Brain pericyte (primary cell): ENCODE data around the gene GALNT2.

Experiments
- DNase-seq: peaks from one replicate; pipeline ENCODE4 v3.0.0-alpha.2; 2012; ENCODE audit warnings: low read depth, low spot score

Gene GALNT2

DNA sequence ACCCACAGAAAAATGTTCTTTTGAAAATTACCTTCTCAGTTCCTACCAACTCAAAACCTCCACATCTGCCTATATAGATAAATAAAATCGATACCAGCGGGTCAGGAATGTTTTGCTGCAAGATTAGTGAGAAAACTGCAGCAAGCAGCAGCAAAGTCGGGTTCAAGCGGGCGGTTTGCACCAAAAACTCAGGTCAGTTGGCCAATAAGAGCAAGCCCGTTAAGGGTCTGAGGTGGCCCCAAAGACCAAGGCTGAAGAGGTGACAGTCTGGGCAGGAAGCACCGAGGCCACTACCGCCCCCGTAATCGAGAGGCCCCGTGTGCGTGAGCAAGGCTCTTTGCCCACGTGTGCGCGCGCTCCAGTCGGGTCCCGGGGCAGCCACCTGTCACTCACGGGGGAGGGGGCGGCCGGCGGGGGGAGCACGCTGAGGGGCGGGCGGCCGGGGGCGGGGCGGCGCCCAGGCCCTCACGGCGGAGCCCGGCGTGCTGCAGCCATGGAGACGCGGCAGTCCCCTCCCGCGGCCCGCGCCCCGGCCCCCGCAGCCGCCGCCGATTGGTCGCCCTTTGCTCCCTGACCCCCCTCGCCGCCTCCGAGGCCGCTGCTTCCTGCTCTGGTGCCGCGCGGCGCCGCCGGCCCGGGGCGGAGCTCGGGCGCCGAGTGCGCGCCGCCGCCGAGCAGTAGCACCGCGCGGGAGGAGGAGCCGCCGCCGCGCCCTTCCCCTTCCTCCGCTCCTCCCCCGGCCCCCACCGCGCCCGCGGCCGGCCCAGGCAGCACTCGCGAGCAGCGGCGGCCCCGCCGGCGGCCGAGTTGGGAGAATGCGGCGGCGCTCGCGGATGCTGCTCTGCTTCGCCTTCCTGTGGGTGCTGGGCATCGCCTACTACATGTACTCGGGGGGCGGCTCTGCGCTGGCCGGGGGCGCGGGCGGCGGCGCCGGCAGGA, at the start of gene GALNT2:
GALNT2 (plus strand) TSS at position 773 of the 939 bp plus-strand sequence; CDS start at position 816, 43 bp downstream.
- no peak for DNase-seq

DNA sequence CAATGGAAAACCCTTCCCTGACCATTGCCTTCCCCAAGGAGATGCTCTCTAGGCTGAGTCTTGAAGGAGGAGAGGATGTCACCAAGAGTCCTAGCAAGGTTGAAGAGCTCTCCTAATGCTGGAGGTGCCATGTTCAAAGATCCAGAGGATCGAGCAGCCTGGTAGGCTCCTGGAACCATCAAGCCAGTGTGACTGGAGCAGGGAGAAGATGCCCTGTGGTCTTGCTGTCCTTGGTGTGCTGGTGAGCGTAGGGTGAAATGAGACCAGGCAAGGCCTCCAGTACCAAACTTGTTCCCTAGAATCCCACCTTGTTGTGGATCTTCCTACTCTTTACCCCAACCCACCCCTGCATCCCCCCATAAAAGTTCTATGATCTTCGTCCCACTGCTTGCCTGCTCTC, 46.6 kb upstream of the GALNT2 start:
- DNase-seq = no peak

DNA sequence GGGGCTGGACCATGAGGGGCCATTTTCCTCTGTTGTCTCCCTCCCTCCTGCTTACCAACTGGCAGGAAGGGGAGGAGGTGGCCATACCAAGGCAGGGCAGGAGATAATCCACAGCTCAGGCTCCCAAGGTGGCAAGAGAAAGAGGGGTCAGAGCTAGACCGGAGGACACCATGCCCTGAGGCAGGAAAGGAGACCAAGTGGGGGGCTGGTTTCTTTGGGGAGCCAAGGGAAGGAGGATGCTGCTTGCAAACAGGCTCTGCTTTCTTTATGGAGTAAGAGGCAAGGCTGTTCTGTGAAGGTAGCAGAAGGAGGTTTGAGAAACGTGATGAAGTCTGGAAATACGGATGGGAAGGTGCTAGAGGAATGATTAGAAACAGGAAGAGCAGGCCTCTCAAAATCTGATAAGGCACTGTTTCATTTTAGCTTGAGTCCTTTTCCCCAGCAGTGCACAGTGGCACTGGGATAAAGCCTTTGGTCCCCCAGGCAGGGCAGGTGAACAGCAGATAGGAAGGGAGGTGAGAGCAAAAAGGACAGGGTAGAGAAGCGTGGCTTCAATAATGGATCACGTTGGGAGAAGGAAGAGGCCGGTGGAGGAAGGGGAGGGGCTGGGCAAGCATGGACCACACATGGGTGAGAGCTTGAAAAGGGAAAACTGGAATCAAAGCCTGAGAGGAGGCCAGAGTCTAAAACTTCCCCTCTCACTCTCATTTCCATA, 44.2 kb upstream of the GALNT2 start:
- DNase-seq = no peak

DNA sequence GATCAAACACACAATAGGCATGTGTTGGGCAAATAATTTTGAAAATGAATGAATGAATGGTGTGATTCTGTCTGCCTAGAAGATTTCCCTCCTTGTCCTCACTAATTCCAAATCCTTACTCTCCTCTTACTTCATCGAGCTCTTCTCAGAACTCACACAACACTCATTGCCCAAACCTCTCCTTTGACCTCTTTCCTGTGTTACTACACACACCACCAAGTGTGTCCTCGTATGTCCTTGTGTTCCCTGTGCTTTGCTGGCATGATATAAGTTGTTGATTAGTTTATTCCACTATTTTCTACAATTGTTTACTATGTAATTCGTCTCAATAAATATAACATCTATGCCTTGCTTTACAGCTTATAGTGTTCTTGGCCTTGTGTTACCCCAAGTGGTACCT, 41.4 kb upstream of the GALNT2 start:
- DNase-seq = no peak

DNA sequence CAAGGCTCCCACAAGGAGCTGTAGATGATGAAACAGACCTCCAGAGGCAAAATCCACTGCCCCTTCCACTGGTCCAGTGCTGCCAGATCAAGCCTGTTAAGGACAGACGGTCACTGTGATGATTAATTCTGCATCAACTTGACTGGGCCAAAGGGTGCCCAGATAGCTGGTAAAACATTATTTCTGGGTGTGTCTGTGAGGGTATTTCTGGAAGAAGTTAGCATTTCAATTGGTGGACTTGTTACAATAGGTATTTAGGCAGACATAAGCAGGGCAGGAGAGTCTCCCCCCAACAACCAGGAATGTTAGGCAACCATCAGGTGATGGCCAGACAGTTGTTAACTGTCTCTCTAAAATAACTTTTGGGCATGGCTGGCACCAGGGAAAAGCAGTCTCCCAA, 40.9 kb upstream of the GALNT2 start:
- no peak for DNase-seq

DNA sequence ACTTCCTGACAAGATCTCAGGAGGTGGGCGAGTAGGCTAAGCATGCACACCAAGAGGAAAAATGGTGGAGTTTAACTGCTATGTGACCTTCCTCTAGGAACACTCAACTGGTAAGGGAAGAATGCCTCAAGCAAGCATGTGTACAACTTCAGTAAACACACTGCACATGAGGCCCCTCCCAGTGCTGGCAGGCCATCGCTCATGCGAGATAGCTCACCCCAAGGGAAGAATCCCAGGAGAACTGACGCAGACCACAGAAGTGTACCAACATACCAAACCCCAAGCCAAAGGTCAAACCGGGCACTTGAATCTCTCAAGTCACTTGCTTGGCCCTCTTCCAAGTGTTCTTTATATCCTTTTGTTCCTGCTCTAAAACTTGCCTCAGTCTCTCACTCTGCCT, 40.5 kb upstream of the GALNT2 start:
- no peak for DNase-seq

DNA sequence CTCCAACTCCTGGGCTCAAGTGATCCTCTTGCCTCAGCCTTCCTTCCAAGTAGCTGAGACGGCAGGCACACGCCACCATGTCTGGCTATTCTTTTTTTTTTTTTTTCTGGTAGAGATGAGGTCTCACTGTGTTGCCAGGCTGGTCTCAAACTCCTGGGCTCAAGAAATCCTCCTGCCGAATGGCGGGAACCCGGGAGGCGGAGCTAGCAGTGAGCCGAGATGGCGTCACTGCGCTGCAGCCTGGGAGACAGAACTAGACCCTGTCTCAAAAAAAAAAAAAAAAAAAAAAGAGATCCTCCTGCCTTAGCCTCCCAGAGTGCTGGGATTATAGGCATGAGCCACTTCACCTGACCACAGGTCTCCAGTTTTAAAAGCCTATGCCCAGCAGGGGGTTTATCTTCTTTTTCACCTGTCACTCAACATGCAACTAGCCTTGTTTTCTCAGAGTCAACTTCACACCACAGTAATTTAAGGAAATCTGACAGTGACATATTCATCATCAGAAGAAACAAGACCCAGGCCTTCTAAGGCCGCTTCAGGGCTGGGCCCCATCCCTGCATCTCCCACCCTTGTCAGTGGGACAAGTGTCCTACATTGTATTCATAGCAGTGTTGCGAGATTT, 38.3 kb upstream of the GALNT2 start:
- no peak for DNase-seq

DNA sequence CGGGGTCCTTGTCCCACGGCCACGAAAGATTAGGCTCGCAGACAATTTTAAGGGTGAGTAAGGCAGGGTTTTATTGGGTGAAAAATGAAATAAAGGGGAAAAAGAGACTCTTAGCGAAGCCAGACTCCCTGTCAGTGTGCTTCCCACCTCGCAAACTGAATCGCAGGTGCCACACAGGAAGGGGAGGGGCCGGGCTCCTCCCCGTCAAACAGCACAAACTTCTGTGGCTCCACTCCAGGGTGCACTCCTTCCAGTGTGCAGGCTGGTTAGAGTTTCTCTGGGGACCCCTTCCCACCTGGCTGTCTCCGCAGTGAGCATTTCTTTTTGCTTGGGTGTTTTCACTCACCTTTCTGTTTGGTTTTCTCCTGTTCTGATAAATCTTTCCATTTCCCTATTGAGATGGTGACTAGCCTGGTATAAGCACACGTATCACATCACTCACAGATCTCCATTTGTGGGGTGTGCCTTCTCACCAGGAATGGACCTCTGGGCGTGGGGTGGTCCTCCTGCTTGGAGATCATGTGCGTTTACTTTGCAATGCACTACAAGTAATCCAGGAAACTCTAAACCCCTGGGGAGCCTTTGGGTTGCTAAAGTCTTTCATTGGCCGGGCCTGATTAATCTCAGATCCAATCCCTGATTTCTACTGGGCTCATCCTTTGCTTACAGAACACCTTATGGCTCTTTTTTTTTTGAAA, 37.6 kb upstream of the GALNT2 start:
- no peak for DNase-seq

DNA sequence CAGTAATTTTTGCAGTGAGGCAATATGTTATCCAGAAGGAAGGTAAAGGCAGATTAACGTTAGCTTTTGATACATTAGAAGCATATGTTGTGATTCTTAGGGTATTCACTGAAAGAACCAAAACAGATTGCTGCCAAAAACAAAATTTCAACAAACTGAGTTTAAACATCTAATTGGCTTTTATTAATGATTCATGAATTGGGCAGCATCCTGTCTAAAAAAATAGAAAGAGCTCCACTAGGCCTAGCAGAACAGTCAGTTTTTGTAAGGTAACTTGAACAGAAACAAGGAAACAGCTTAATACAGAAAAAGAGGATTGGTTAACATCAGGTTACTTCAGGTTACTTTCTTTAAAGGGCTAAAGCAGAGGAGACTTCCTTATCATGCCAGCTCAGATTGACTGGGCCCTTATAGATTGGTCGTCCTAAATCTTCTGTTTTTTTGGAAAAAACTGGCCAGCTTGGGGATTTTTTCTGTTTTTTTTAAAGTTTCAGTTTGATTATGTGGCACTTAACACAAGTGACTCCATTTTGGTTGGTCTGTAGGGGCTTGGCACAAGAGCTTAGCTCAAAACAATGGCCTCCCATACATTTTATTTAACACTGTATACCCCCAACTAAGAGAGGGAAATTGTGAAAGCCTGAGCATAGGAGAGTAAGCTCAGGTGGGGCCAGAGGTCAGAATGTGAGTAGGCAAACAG, 36.8 kb upstream of the GALNT2 start:
- no peak for DNase-seq

DNA sequence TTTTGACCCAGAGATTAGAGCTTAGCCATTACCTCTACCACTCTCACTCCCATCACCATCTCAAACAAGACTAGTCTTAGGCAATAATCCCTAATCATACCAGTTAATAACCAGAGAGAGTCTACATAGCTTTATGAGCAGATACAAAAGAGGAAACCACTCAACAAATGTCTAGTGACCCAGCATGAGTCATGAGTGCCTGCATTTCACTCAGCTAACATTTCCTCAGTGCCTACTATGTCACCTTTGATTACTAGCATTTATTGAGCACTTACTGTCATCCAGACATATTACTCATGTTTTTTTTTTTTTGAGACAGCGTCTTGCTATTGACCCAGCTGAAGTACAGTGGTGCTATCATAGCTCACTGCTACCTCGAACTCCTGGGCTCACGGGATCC, 35.9 kb upstream of the GALNT2 start:
- no peak for DNase-seq

DNA sequence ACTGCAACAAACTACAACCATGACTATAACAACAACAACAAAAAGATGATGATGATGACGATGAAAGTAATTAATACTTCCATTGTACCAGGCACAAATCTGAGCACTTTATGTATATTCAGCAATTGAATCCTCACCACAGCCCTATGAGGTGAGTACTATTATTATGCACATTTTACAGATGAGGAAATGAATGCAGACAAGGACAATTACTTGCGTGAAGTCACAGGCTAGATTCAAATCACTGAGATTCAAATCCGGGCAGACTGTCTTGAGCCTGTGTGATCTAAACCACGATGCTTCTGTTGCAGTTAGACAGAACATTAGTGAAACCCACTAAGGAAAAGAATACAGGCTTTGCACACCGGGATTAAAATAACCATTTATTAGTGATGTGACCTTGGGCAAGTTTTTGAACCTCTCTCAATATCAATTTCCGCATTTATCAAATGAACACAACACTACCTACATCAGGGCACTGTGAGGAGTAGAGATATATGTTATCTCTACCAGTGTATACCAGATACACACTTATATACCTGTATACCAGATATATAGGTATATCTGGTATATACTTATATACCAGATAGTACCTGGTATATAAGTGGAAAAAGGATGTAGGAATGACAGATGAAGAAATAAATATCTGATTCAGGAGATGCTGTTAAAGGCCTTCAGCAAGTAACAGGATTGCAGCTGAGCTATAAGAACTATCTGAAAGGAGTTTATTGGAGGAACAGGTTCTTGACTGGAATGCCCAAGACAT, 34.3 kb upstream of the GALNT2 start:
- no peak for DNase-seq

DNA sequence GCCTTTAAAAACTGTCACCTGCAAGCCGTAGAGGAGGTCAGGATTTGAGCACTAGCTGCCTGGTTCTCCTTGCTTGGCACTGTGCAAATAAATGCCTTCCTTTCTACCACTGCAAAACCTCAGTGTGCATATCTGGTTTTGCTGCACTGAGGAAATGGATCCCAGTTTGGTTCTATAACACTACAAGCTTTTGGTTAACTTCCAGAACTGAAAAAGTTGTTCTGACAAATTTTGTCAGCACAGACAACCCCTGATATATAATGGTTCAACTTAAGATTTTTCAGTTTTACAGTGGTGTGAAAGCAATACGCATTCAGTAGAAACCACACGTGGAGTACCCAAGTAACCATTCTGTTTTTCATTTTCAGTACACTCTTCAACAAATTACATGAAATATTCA, 29.8 kb upstream of the GALNT2 start:
- no peak for DNase-seq

DNA sequence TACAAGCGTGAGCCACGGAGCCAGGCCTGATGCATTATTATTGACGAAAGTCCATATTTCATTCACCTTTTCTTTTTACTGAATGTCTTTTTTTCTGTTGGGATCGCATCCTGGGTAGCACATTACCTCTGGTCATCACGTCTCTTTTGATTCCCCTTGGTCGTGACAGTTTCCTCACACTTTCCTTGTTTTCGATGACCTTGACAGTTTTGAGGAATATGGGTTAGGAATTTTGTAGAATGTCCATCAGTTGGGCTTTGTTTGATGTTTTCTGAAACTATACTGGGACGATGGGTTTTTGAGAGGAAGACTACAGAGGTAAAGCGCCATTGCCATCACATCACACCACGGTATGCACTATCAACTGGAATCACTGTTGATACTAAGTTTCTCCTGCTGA, 26.6 kb upstream of the GALNT2 start:
- no peak for DNase-seq

DNA sequence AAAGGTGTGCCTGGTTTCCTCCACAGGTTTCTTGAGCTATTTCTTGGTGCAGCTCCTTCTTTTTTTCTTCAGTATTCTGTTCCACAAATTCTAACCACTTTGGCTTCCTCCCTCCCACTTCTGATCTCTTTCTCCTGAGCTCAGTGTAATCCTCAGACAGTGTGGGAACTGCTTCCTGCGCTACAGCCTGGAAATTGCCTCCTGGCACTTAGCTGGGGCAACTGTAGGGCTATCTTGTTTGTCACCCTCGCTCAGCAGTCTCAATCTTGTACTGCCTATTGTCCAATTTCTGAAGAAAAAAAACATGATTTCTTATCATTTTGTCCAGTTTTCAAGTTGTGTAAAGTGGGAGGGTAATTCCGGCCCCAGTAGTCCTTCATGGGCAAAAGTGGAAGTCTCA, 24.0 kb upstream of the GALNT2 start:
- DNase-seq = no peak

DNA sequence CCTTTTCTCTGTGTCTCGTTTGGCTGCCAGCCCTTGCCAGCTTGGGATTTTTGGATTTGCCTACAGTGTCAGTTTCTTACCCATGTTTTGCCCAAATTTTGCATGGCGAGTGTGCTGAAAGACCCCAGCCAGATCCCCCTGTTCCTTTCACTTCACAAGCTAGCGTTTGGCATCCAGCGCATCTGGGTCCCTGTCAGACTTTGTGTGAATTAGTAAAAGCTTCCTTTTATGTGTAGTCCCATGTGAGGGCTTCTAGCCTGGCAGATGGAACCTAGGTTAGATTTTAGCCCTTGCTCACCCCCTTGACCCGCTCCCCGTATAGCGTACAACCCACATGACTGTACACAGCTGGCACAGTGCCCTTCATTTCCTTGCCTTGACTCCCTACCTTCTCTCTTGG, 22.3 kb upstream of the GALNT2 start:
- no peak for DNase-seq

DNA sequence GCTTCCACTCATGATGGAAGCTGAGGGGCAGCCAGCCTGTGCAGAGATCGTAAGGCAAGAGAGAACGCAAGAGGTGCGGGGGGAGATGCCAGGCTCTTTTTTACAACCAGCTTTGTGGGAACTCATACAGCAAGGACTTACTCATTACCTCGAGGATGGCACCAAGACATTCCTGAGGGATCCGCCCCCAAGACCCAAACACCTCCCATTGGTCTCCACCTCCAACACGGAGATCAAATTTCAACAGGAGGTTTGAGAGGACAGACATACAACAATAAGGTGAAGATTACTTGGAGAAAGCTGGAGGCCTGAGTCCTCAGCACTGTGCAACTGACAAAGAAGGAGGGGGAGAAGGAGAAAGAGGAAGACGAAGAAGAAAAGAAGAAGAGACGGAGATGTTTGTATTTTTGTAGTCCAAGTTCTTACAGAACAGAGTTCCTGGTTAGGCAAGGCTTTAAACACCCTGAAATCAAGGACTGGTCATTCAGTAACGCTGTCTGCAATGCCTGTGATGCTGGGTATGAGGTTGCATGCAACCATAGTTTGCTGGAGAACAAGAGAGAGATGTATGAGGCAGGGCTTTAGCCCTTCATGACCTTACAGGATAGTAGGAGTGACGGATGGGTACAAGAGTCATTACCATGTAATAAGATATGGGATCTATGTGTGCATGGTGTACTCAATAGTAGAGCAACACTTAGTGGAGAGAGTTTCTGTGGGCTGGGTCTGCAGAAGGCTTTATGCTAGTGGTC, 19.7 kb upstream of the GALNT2 start:
- DNase-seq = no peak

DNA sequence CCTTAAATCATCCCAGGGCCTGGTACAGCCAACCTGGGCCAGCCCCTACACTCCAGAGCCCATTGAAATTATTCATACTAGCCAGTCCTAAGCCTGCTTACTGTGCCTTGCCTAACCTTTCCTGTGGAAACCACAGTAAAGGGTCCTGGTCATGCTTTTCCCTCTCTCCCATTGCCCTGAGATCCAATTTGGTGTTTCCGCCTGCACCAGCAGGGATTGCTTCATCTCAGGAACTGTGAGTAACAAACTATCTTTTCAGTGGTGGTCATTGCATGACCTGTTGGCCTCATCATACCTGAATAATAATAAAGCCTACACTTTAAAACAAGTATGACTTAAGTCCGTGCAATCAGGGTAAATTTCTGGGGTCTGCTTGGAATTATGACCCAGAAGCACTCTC, 18.7 kb upstream of the GALNT2 start:
- DNase-seq = no peak

DNA sequence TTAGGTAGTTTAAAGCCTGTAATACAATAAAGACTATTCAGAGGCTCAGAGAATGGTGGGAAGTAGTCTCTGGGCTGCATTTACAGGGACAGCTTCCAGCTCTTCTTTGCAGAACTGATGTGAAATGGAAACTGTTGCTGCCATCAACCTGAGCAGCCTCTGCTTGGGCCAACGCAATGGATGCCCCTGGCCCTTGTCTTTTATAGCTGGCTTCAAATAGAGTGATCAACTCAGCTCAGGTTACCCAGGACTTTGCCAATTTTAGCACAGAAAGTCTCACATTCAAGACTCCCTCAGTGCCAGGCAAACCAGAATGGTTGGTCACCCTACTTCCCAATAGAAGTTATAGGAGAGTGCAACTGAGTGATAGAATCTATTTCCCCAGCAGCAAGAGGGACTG, 18.1 kb upstream of the GALNT2 start:
- no peak for DNase-seq

DNA sequence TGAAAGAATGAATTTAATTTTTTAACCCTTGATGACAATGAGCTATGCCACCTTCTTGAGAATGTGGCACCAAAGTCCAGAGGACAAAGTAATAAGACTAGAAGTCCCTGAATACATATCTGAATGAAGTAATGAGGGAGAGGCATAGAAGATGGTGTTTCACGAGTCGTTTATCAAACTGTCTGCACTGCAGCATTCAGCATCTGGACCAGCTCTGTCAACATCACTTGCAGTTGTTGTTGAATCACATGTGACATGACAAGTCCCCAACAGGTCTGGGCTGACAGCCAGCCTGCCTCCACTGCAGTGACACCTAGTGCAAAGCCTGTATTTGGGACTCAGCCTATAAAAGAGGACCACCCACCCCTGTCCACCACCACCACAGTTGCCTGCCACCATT, 17.3 kb upstream of the GALNT2 start:
- no peak for DNase-seq
